GM10266 (cell line): ENCODE data around the gene SLC2A11.

Experiments used
- DNase-seq: peaks from one replicate; pipeline ENCODE4 v3.0.0; 2012; ENCODE audit errors: extremely low spot score
- CTCF ChIP-seq: IDR thresholded peaks from 2 replicates; pipeline ENCODE4 v1.5.1; 2012; ENCODE audit warnings: mild to moderate bottlenecking, low read depth; ENCODE audit not compliant: control insufficient read depth, insufficient read depth; ENCODE audit errors: missing control alignments

Gene SLC2A11

DNA sequence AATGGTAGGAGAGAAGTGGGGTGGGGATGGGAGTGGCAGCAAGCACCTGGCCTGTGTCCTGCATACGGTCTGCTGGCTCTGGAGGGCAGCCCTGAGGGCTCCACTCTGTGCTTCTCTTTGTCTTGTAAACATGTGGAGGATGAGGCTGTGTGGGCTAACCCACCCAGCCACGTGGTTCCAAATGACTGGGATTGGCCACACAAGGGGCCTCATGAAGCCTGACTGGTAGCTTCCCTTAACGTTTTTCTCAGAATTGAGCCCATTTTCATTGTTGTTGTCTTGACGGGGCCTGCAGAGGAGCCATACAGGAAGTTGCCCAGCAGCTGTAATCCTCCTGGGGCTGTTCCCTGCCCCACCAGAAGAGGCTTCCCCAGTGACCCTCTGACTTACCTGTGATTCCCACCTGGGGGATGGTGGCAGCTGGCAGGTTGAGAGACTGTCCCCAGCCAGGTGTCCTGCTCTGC is 36.9 kb upstream of the SLC2A11 start:
- TF ChIP-seq CTCF = no peak
- no peak for DNase-seq

DNA sequence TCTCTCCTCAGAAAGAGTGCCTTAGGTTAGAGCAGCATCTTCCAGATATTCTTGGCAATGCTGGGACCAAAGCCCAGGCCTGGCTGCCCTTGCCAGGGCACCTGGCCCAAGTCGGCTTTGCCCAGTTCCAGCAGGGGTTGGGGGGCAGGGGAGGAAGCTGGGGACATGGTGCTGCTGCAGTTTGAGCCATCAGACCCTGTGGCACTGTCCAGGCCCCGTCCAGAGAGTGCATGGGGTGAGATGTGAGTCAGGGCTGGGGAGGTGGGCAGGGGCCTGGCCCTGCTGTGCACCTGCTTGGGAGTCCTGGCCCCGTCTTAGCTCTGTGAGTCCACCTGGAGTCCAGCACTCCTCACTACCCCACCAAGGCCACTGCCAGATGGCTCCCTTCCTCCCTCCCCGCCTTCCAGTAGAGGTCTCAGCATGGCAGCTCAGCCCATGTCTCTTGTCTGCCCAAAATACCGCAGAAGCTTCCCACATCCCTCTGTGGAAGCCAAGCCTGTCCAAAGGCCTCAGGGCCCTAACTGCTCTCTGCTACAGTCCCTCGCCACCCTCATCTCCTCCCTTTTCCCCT is 35.5 kb upstream of the SLC2A11 start:
- no peak for TF ChIP-seq CTCF
- no peak for DNase-seq

DNA sequence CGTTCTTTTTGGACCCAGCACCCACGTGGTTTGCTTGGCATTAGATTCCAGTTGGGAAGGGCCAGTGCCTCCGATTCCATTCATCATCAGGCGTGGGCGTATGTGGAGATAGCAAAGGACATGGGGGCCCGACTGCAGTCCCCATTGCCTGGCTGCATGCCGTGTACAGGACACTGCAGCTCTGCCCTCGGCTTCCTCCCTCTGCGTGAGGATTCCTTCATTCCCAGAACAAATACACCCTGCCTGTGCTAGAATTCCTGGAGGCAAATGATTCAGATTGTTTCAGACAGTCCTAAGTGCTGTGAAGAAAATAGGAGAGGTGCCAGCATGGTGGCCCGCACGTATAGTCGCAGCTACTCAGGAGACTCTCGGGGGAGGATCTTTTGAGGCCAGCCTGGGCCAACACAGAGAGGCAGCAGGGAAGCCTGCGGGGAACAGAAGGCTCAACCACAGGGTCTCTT is 34.3 kb upstream of the SLC2A11 start:
- DNase-seq = no peak
- TF ChIP-seq CTCF = no peak

DNA sequence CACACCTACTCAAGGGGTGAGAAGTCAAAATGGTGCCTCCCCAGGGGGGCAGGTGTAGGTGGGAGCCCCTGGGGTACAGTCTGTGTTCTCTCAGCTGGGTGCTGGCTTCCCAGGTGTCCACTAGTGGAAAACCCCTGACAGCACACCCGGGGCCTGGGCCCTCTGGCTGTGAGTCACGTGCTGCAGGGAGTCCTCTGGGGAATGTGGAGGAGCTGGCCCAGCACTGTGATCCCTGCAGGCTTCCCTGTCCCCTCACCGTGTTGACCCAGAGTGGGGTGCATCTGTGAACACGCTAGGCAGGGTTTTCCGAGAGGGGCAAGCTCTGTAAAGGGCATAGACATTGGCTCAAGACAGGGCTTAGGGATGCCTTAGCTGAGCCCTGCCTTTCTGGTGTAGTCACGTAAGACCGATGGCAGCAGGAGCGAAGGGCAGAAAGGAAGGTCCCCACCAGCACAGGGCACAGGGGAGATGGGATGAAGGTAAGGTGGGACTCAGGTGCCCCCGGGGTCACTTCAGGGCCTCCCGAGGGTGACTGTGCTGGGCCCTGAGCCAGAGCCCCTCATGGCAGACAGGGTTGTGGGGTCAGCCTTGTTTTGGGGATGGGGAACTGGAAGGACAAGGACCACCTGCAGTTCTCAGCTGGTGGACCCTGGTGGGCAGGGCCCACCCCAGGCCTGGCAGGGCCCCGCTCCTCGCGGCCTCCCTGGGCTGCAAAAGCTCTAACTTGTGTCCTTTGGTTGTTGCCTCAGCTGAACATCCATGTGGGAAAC is 33.0 kb upstream of the SLC2A11 start:
- no peak for TF ChIP-seq CTCF
- DNase-seq = no peak

DNA sequence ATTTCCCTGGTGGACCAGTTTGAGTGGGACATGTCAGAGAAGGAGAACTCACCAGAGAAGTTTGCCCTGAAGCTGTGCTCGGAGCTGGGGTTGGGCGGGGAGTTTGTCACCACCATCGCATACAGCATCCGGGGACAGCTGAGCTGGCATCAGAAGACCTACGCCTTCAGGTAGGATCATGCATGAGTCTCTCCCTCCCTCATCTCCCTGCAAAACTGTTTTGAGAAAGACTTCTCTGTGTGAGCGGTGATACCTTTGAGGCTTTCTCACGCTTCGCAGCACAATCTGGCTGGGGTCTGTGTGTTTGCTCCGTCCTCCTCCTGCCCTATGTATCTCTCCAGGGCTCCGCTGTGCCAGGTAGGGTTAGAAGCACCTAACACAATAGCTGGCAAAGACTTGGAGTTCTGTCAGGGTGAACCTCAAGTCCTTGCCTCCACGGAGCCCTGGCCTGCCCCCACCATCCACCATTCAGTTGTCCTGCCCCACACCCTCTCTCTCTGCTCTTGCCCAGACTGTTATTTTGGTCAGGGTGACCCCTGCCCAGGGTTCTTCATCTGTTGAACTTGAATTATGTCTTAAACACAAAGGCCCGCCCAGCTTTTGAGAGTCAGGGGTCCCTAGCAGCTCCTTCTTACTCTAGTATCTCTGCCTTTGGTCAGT is 32.3 kb upstream of the SLC2A11 start:
- TF ChIP-seq CTCF = no peak
- no peak for DNase-seq

DNA sequence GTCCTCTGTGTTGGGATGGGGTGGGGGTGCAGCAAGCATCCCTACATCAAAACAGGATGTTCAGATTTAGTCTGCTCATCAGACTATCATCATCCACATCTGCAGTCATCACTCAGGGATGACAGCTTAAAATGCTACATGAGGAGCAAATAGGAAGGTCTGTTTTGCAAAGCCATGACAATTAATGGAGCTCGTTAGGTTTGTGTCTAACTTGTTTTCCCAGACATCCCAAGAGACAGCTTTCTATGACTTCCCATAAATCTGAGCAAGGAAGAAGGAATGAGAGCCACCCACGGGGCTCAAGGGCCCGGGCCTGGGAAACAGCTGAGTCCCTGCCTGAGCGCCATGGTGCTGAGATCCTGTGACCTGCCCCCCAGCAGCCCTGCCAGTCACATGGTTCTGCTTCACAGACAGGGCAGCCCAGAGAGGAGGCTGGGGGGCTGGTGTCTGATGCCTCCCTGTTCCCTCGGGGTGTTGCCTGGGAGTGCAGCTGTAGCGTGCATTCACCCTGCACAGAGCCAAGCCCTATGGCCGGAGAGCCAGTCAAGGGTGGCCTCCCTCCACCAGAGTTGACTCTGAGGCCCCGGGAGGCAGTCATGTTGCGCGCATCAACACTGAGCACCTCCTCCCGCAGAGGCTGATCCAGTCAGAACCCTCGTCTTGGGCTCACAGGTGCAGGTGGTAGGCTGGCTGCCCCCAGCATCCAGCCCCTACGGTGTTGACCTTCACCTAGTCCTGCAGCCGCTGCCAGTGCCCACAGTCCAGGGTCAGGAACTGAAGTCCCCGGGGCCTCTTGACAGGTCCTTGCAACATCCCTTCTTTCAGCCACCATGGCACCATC is 30.9 kb upstream of the SLC2A11 start:
- DNase-seq = no peak
- TF ChIP-seq CTCF = no peak
